Measurements from ENCODE around the gene GPD1. TPM values are rescaled to one million over a fixed set of nuclear protein-coding genes. Genes with fewer than 3 reads are reported as not detected.

The GPD1 gene
- total RNA-seq, 2 experiments from 2014 or later: 0.30 TPM; not detected in 1

DNA sequence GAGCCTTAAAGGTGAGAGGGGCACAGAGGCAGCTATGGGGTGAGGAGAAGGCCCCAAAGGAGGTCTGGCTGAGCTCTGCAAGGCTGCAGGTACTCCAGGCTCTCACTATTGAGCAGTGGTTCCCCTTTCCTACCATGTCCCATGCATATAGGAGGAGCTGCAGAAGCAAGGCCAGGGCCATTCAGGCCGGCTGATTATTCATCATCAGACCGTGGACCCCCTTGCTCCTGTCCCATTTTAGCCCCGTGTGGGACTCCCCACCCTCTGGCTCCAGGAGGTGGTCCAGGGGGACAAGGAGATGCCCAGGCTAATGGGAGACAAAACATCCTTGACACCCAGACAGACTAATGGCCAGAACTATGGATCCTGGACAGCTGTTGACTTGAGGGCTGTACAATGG, 3.1 kb downstream of the GPD1 start:
- DNase-seq: no peak
- Mint-ChIP-seq H3K27me3 (no peaks in the 10 kb centered on the region), H3K4me3 (no peak overlapping the region), H3K27ac (no peak overlapping the region), H3K9me3 (ENCODE audit: low read depth) (no peaks in the 10 kb centered on the region), H3K36me3 (peaks cover under 1% of the 10 kb centered on the region), H3K4me1 (peaks cover 13% of the 10 kb centered on the region)
- ATAC-seq: no peak
- CTCF ChIA-PET: interaction anchor here (3.8 to 6.1 kb wide), 2 partner anchors 18 to 70 kb away, joined by 12 to 58 read pairs; no protein-coding TSS in a partner anchor

DNA sequence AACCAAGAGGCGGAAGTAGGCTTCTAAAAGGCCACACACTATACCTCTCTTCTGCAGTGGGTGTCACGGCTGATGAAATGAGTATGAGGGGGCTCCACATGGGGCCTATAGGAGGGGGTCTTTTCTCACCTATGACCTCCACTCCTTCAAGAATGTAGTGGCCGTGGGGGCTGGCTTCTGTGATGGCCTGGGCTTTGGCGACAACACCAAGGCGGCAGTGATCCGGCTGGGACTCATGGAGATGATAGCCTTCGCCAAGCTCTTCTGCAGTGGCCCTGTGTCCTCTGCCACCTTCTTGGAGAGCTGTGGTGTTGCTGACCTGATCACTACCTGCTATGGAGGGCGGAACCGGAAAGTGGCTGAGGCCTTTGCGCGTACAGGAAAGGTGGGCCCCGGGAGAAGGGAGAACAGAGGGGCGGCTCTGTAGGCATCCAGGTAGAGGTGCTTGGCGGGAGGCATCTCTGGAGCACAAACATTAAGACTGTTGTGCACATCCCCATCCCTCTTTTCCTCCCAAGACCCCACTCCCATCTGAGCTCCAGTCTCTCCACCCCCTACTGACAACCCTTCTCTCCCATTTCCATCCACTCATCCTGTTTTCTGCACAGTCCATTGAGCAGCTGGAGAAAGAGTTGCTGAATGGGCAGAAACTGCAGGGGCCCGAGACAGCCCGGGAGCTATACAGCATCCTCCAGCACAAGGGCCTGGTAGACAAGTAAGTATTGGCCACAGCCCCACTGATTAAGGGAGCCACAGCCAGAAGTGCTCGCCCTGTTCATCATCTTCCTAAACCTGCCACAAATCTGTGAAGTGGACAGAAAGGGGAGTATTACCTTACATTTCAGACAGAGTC, 3.8 kb downstream of the GPD1 start:
- H3K36me3 Mint-ChIP-seq: no peaks in the 10 kb centered on the region
- no peak overlapping the region for H3K4me3 Mint-ChIP-seq
- H3K27me3 Mint-ChIP-seq: no peaks in the 10 kb centered on the region
- H3K4me1 Mint-ChIP-seq: peaks cover 13% of the 10 kb centered on the region
- H3K27ac Mint-ChIP-seq: no peak overlapping the region
- CTCF ChIA-PET: interaction anchor here (1.0 to 6.1 kb wide), 3 partner anchors 11 to 69 kb away, joined by 3 to 58 read pairs (median 12); no protein-coding TSS in a partner anchor
- ATAC-seq (no peak), DNase-seq (no peak)
- H3K9me3 Mint-ChIP-seq (ENCODE audit: low read depth): no peaks in the 10 kb centered on the region

DNA sequence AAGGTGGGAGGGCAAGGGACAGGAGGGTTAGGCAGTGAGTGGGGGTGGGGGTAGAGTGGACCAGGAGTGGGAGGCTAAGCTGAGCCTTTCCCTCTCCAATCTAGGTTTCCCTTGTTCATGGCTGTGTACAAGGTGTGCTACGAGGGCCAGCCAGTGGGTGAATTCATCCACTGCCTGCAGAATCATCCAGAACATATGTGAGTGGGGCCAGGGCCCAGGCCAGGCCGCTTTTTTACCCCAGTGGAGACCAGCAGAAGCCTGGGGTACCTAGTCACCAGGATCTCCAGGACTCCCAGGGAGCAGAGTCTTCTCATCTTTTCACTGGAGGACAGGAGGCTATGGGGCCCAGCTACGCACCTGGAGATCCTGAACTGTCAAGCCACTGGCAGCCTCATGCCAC, 5.5 kb downstream of the GPD1 start:
- Mint-ChIP-seq H3K9me3 (ENCODE audit: low read depth) (no peaks in the 10 kb centered on the region), H3K27me3 (no peaks in the 10 kb centered on the region), H3K4me1 (peaks cover 24% of the 10 kb centered on the region), H3K4me3 (no peak overlapping the region), H3K27ac (no peak overlapping the region), H3K36me3 (peaks cover 2% of the 10 kb centered on the region)
- CTCF ChIA-PET: interaction anchor here (0.7 to 6.1 kb wide), 8 partner anchors 12 to 516 kb away, joined by 3 to 58 read pairs (median 20); partner anchors contain the start of gene CERS5
- ATAC-seq (no peak), DNase-seq (no peak)

DNA sequence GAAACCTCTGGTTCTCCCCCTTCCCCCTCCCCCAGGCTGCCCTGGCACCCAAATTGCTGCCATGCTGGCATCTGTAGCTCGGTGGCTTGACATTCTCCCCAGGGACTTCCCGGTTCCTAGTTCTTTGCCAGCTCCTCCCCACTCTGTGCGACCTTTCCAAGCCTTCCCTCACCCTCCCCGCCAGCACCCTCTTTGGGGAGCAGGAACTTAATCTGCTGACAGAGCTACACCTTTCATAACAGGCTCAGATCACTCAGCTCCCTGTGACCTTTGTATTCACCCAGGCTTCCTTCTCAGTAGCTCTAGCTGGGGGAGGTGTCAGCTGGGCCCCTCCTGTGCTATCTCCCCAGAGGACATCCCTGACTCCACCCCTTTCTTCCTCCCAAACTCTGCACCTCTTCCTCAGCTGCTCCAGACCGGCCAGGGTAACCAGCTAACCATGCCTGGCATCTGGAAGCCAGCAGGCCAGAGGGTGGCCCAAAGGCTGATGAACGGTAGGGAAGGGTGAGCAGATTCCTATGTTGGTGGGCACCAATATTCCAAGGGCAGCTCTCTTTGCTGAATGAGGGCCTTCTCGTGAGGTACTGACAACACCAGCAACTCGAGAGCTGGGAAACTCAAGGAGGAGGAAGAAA, 6.4 kb downstream of the GPD1 start:
- ATAC-seq (no peak), DNase-seq (no peak)
- Mint-ChIP-seq H3K4me1 (peaks cover 26% of the 10 kb centered on the region), H3K4me3 (no peak overlapping the region), H3K27ac (peak overlapping the region; percentile 66), H3K27me3 (no peaks in the 10 kb centered on the region), H3K36me3 (peaks cover 5% of the 10 kb centered on the region), H3K9me3 (ENCODE audit: low read depth) (no peaks in the 10 kb centered on the region)
- CTCF ChIA-PET: interaction anchor here (0.9 to 6.1 kb wide), 32 partner anchors 9 to 280 kb away, joined by 3 to 58 read pairs (median 12); partner anchors contain the start of genes CERS5, GPD1, LIMA1 and RACGAP1

DNA sequence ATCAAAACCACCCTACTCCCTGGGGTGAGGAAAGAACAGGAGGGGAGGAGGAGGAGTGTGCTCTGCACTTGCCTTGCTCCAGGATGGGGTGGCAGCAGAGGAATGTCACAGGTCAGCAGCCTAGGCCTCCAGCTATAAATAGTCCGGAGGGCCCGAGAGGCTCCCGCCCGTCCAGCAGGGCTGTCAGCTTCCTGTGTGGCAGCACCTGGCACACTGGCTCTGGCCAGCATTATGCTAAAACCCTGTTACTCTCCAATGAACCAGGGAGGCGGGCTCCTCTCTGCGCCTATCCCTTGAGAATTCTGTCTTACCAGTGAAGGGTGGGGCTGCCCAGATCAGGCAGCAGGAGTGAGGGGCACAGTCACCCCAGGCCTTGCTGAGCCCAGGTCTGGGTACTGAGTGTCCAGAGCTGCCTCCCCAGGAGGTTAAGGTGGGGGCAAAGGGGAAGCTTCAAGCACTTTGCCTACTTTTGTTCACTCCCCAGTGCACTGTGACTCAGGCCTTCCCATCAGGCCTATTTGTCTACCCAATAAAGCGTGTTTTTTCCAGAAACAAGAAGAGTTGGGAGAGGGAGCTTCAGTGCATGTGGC, 7.0 kb downstream of the GPD1 start:
- H3K36me3 Mint-ChIP-seq: peaks cover 10% of the 10 kb centered on the region
- peak overlapping the region; percentile 100 for H3K4me3 Mint-ChIP-seq
- DNase-seq: no peak
- H3K4me1 Mint-ChIP-seq: peaks cover 32% of the 10 kb centered on the region
- no peak for ATAC-seq
- no peaks in the 10 kb centered on the region for H3K9me3 Mint-ChIP-seq (ENCODE audit: low read depth)
- peak overlapping the region; percentile 99 for H3K27ac Mint-ChIP-seq
- CTCF ChIA-PET: interaction anchor here (0.9 to 6.1 kb wide), 49 partner anchors 9 to 874 kb away, joined by 3 to 58 read pairs (median 8); partner anchors contain the start of genes CERS5, GPD1, LARP4 and LIMA1
- no peaks in the 10 kb centered on the region for H3K27me3 Mint-ChIP-seq

DNA sequence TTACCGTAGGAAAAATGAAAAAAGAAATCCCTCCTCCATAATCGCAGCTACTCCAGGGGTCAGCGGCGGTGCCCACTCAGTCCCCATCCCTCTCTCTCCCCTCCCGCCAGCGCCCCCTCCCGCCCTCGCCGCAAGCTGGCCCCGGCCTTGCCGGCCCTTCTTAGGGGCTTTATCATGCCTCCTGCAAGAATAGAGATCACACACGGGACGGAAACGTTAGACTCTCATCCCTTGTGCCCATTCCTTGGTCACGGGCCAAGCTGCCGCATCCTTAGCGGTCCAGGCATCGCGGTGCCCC, 7.5 kb downstream of the GPD1 start:
- Mint-ChIP-seq H3K9me3 (ENCODE audit: low read depth) (no peaks in the 10 kb centered on the region), H3K4me1 (peaks cover 34% of the 10 kb centered on the region), H3K27ac (peak overlapping the region; percentile 99), H3K27me3 (no peaks in the 10 kb centered on the region), H3K4me3 (peak overlapping the region; percentile 100), H3K36me3 (peaks cover 11% of the 10 kb centered on the region)
- CTCF ChIA-PET: interaction anchor here (0.7 to 6.1 kb wide), 59 partner anchors 10 to 1138 kb away, joined by 3 to 58 read pairs (median 6); partner anchors contain the start of genes CERS5, GPD1, LARP4 and LIMA1
- ATAC-seq (no peak), DNase-seq (no peak)

DNA sequence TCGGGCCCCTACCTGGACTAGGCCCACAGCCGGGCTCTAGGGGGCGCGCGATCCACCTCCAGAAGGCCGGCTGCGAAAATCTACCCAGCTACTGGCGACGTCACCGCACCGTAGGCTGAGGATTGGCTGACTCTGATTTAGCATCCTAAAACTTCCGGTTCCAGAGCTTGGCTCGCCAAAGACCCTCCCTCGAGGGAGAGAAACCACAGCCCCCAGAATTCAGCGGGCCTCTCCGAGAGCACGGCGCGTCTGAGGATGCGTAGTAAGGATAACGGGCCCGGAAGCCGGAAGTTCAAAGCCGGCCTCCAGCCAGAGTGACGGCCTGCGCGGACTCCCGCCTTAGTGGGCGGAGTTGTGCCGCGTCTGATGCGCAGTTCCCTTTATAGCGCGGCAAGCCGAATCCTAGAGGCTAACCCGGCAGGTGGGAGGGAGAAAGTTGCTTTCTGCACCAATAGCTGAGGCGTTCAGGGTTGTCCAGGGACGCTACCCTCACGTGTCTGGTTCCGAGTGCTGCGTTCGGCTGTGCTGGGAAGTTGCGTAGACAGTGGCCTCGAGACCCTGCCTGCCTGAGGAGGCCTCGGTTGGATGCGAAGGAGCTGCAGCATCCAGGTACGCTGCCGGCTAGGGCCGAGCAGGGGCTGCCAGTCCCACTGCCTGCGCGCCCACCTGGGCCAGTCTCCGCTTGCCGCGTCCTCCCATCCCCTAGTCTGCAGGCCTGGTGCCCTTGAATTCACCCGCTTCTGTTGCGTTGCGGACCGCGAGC, 8.1 kb downstream of the GPD1 start, which contains the start of gene COX14:
COX14 (plus strand) TSS at position 544 of the 763 bp plus-strand sequence. CDS start 7,808 bp downstream, outside the sequence.
- H3K36me3 Mint-ChIP-seq: peaks cover 15% of the 10 kb centered on the region
- H3K4me3 Mint-ChIP-seq: peak within 1 kb of the TSS; percentile 100
- peaks cover 36% of the 10 kb centered on the region for H3K4me1 Mint-ChIP-seq
- peak within 1 kb of the TSS; percentile 99 for H3K27ac Mint-ChIP-seq
- peak; percentile 90 for ATAC-seq
- peak; percentile 100 for DNase-seq
- no peaks in the 10 kb centered on the region for H3K27me3 Mint-ChIP-seq
- CTCF ChIA-PET: interaction anchor here (0.6 to 6.1 kb wide), 65 partner anchors 9 to 1138 kb away, joined by 3 to 58 read pairs (median 5); partner anchors contain the start of genes CERS5, GPD1, LARP4 and SMARCD1
- H3K9me3 Mint-ChIP-seq (ENCODE audit: low read depth): no peaks in the 10 kb centered on the region

DNA sequence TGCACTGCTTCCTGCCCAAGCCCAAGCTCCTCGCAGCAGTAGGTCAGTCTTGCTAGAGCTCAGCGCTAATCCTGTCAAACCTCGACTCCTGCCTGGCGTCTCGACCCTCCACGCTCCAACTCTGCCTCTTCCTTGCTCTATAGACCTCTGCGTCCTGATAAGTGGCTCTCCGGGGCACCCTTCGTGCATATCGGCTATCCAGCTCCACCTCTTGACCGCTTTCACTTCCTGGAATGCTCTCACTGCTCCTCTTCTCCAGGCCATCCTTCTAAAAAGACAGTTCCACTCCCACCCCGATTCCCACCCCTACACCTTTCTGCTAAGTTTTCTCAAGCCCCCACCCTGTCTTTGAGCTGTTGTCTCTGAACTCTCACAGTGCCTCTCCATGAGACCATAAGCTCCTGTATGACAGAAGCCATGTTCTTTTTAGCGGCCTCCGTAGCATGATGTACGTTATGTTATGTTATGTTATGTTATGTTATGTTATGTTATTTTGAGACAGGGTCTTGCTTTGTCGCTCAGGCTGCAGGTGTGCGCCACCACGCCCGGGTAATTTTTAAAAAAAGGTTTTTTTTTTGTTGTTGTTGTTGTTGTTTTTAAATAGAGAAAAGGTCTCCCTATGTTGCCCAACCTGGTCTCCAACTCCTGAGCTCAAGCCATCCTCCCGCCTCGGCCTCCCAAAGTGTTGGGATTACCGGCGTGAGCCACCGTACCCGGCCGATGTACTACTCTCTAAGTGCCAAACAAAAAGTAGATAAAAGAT, 8.8 kb downstream of the GPD1 start:
- DNase-seq (no peak), ATAC-seq (no peak)
- Mint-ChIP-seq H3K27ac (peak overlapping the region; percentile 99), H3K4me1 (peaks cover 36% of the 10 kb centered on the region), H3K36me3 (peaks cover 19% of the 10 kb centered on the region), H3K4me3 (peak overlapping the region; percentile 100), H3K27me3 (no peaks in the 10 kb centered on the region), H3K9me3 (ENCODE audit: low read depth) (no peaks in the 10 kb centered on the region)
- CTCF ChIA-PET: interaction anchor here (0.7 to 6.1 kb wide), 40 partner anchors 8 to 578 kb away, joined by 3 to 58 read pairs (median 8); partner anchors contain the start of genes CERS5, GPD1 and SMARCD1

DNA sequence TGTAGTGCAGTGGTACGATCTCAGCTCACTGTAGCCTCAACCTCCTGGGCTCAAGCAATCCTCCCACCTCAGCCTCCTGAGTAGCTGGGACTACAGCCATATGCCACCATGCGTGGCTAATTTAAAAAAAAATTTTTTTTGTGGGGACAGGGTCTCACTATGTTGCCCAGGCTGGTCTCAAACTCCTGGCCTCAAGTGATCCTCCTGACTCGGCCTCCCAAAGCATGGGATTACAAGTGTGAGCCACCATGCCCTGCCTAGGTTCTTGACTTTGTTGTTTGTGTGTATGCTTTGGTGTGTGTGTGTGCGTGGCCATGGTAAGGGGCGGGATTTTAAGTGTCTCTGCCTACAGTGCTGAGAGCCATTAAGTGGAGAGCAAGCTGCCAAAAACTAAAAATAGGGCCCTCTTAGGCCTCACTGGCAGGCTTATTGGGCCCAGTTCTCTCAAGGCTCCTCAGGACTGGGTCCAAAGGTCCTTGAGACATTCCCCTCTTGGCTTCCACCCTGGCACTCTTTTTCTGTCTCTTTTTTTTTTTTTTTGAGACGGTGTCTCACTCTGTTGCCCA, 13.3 kb downstream of the GPD1 start:
- H3K36me3 Mint-ChIP-seq: peaks cover 33% of the 10 kb centered on the region
- H3K27me3 Mint-ChIP-seq: no peaks in the 10 kb centered on the region
- ATAC-seq (no peak), DNase-seq (no peak)
- peak overlapping the region; percentile 30 for H3K27ac Mint-ChIP-seq
- CTCF ChIA-PET: interaction anchor here (0.9 to 1.2 kb wide), 2 partner anchors 9 to 59 kb away, joined by 3 to 4 read pairs; no protein-coding TSS in a partner anchor
- H3K9me3 Mint-ChIP-seq (ENCODE audit: low read depth): no peaks in the 10 kb centered on the region
- H3K4me1 Mint-ChIP-seq: peaks cover 22% of the 10 kb centered on the region
- no peak overlapping the region for H3K4me3 Mint-ChIP-seq

DNA sequence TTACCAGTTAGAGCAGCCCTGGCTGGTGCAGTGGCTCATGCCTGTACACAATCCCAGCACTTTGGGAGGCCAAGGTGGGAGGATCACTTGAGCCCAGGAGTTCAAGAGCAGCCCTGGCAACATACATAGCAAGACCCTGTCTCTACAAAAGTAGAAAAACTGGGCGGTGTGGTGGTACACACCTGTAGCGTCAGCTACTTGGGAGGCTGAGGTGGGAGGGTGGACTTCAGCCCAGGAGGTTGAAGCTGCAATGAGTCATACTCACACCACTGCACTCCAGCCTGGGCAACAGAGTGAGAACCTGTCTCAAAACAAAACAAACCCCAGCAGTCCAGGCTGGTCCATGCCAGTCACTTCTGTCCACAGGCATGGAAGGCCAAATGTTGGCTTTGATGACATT, 15.6 kb downstream of the GPD1 start:
- no peak for DNase-seq
- peaks cover 40% of the 10 kb centered on the region for H3K36me3 Mint-ChIP-seq
- no peak overlapping the region for H3K27ac Mint-ChIP-seq
- peaks cover 13% of the 10 kb centered on the region for H3K4me1 Mint-ChIP-seq
- no peak overlapping the region for H3K4me3 Mint-ChIP-seq
- ATAC-seq: no peak
- H3K27me3 Mint-ChIP-seq: no peaks in the 10 kb centered on the region
- CTCF ChIA-PET: interaction anchor here (1.2 to 4.6 kb wide), 2 partner anchors 8 to 13 kb away, joined by 4 to 26 read pairs; partner anchors contain the start of gene COX14
- H3K9me3 Mint-ChIP-seq (ENCODE audit: low read depth): no peaks in the 10 kb centered on the region

DNA sequence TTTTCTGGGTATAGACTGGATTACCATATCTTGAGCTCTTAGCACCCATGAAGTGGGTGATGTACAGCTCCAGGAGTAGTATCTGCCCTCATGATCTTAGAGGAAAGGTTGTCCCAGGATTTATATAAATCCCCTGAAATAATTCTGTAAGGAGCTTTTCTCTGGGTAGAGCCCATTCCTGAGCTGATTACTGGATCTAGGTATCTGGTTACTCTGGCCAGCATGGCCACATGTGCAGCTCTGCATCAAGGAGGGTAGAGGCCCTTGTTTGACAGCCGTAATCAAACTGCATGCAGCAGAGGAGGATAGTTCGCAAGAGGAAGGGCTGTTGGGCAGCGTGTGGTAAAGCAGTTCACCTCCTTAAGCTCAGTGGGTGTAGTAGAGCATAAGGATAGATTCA, 16.7 kb downstream of the GPD1 start:
- DNase-seq: no peak
- ATAC-seq: no peak
- CTCF ChIA-PET: interaction anchor here (0.6 to 4.6 kb wide), 5 partner anchors 9 to 153 kb away, joined by 3 to 26 read pairs (median 3); partner anchors contain the start of gene COX14
- Mint-ChIP-seq H3K36me3 (peaks cover 36% of the 10 kb centered on the region), H3K27ac (no peak overlapping the region), H3K4me1 (peaks cover 14% of the 10 kb centered on the region), H3K4me3 (no peak overlapping the region), H3K27me3 (no peaks in the 10 kb centered on the region), H3K9me3 (ENCODE audit: low read depth) (no peaks in the 10 kb centered on the region)
